GM18873 (cell line): ENCODE data around the gene SH3RF1.

ENCODE experiments used
- ATAC-seq: cut with Tn5 transposase; IDR thresholded peaks from one replicate; pipeline ENCODE4 v1.9.1; 2021; ENCODE audit warnings: mild to moderate bottlenecking, moderate library complexity, moderate number of reproducible peaks; ENCODE audit not compliant: unreplicated experiment, low FRiP score

Gene SH3RF1

GRCh38 chr4:169253113-169253671 lies 17.6 kb downstream of the SH3RF1 start:
- peak; percentile 11 for ATAC-seq

DNA sequence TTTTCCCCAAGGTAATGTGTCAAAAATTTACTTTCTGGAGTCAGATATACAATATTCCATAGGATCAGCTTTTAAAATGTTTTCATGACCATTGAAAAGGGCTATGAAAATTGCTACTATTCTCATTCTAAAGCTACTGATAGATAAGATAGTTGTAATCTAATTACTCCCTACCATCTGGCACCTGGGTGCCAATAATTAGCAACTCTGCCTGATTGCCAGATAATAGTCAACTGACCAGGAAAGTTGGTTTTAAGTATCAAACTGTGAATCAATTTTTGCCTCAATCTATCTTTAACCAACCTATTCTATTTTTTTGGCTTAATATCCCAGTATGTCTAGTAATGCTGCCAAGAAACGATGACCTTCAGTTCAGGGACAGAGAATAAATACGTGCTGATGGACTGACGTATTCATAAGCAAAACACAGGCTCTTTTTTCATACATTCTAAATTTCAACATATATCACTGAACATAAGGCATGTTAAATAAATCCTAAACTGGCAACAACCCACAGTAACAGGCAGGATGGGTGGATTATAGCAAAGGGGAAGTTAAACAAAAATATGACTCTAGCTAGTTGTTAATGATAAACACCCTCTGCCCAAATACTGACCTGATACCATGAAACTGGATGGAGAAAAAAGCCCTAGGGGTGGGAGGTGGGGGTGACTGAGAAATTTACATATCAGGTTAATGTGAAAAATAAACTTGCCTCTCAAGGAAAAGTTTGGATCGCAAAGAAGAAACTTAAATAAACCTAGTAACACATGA lies 18.2 kb downstream of the SH3RF1 start:
- peak; percentile 63 for ATAC-seq

DNA sequence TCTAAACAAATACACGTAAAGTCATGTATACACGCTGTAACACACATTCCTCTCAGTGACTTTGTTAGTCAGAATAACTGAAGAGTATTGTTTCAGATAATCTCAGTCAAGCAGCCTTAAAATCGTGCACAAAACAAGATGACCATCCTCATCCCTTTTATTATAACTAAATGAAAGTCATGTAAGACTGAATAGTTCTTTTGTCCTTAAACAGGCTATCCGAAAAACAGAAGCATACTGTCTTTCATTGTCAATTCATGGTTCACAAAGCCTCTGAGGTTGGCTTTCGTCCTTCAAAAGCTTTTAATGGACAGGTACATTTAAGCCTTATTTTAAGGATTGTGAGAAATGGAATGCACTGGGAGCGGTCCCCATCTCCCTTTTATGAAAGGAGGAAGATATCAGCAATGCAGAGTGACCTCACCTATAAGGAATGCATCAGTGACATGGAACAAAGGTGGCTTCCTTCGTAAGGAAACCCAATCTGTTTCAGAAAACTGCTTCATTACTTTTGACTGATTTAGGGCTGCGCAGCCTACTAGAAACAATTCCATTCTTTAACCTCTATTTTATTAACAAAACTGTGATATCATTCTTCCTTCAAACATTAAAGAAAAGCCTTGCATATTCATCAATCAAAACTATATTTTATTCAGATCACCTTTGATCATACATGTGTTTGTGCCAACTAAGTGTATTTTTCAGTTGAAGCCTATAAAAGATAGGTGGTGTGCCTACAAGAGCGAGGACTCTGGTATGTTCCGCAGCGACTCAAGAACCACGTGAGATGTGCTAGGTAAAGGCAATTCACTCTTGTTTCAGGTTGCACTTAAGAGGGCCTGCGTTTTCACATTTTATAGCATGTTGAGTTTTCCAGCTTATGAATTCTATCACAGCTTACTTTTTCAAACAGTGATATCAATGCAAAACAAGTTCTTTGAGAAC lies 19.2 kb downstream of the SH3RF1 start:
- no peak for ATAC-seq

DNA sequence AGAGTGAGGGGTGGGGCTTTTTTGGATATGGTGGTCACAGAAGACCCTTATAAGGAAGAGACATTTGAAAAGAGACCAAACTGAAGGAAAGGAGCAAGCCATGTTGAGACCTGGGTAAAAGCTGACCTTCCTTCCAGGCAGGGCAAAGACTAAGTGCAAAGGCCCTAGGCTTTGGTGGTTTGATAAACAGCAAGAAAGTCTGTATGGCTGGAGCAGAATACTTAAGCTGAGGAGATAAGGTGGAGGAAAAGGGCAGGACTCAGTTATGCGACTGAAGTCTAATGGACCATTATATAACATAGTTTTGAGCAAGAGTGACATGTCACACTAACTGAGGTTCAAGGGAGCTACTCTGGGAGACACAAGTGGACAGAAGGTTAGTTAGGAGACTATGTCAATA lies 20.0 kb downstream of the SH3RF1 start:
- no peak for ATAC-seq

- no peak for ATAC-seq
These were observed 20.8 kb downstream of the SH3RF1 start for GRCh38 chr4:169249999-169250398.

GRCh38 chr4:169249214-169249973 lies 21.4 kb downstream of the SH3RF1 start:
- peak; percentile 58 for ATAC-seq

GRCh38 chr4:169248645-169249044 lies 22.1 kb downstream of the SH3RF1 start:
- ATAC-seq, result no peak

DNA sequence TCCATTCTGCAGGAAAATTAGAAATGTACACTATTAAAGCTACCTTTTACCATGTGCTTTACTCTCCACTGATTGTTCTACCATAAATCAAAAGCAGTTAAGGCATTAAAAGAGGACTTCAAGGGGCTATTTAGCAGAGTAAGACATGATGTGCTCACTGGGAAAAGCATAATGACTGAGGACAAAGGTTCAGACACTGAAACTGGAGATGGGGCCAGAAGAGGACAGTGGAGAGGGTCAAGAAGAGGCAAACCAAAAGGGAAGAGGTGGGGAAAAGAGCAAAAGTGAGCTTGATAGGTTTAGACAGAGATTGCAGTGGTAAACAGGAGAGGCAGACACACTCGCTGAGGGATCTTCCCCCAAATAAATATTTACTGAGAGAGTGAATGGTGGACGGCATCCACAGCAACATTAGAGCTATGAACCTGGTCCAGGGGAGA lies 23.8 kb downstream of the SH3RF1 start:
- ATAC-seq, result no peak

DNA sequence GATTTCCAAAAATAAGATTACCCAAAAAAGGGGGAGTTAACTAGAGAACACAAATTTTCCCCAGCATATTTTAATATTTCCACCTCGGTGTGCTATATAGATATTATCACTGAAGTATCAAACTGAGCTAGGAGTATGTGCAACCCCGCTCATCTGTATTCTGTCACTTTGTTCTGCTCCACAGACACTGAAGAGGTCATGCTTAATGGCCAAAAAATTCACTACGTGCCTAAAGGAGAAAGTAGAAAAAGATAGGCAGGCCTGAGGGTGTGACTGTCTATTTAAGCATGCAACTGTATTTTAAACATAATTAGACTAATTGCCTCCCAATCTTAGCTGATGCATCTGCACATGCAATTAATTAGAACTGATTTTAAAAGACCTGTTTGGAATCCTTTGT lies 24.5 kb downstream of the SH3RF1 start:
- ATAC-seq, result no peak

GRCh38 chr4:169245061-169245460 lies 25.7 kb downstream of the SH3RF1 start:
- no peak for ATAC-seq

DNA sequence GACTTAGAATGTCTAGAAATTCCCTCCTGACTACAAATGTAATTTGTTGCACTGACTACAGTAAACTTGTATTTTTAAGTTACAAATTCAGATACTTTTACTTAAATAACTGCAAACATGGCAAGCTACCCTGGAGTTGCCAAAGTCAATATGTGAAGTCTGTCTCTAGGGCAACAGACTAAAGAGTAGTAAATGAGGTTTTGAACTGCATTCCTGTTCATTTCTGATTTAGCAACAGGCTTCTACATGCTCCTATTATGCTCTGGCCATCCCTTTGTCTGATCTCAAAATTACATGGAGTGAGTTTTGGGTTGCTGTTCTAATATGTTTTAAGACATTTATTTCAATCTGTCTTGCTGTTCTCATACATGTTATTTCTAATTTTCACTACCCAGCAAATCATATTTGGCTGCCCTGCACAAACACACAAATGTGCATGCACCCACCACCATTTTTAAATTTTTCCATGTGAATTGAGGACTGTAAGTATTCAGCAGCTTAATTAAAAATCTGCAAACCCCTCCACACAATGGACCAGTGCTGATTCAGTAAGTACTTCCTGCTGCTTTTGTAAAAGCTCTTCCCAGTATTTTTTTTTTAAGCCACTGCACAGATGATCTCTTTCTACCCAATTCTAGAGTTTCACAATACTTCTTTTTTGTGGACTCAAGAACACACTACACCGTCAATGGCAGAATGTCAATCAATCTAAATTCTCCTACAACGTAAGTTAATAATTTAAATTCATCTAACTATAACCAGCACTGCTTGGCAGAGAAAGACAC lies 26.7 kb downstream of the SH3RF1 start:
- ATAC-seq, result no peak

GRCh38 chr4:169241464-169241863 lies 29.3 kb downstream of the SH3RF1 start:
- no peak for ATAC-seq

GRCh38 chr4:169239221-169239905 lies 31.4 kb downstream of the SH3RF1 start:
- no peak for ATAC-seq

DNA sequence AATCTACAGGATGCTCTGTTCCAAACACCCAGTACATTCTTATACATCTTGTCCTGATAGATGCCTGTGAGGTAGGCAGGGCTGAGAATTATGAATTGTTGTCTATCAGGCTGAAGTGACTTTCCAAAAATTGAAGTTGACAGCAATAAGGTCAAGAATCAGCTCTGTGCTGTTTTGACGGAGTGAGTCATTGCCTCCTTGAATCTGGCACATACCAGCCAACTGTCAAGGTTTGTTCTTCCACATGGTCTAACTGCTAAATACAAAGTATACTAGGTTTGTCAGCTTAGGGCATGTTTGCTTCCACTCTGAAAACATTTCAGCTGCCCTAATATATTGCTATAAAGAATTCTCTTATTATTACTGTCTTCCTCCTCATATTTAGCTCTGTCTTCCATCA lies 32.3 kb downstream of the SH3RF1 start:
- ATAC-seq, result no peak

GRCh38 chr4:169236873-169237626 lies 33.7 kb downstream of the SH3RF1 start:
- no peak for ATAC-seq

- ATAC-seq, result no peak
These were observed 34.7 kb downstream of the SH3RF1 start for GRCh38 chr4:169236078-169236477.

GRCh38 chr4:169234137-169234855 lies 36.5 kb downstream of the SH3RF1 start:
- no peak for ATAC-seq

DNA sequence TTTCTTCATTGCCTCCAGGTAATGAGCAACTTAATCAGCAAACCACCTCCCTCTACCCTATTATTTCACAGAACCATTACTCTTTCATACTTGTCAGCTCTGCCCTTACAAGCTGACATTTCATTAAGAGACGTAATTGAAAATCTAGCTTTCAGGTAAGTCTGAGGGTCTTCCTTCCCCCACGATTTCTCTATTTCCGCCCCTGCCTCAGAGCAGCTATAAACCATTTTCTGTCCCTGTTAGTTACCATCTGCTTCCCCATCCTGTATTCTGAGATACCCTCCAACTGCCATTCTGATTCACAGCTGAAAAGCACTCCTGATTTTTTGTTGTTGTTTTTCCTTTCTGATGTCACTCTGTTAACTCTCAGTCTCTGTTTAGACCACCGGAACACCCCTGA lies 37.1 kb downstream of the SH3RF1 start:
- no peak for ATAC-seq
